ENCODE measurements around the gene IRS1.

The IRS1 gene

GRCh38 chr2:226683944-226684562 is 115.6 kb downstream of the IRS1 start:
- no peak for DNase-seq

- no peak for DNase-seq
Observed at GRCh38 chr2:226683196-226683595, 116.4 kb downstream of the IRS1 start.
